SK-N-SH (cell line): ENCODE results near the gene MYL5. TPM values are rescaled to one million over a fixed set of nuclear protein-coding genes. Genes with fewer than 3 reads are reported as not detected.

Source experiments
- CTCF ChIA-PET: fragments of 300-600, 350-600 bp; formaldehyde crosslinking; extraction: SDS; loops from one replicate; lab custom pipeline; 2021; lab: Yijun Ruan, JAX
- POLR2A ChIA-PET: fragments of 350-600 bp; sonication (Branson Sonifier 250); formaldehyde crosslinking; extraction: SDS; loops from one replicate; lab custom pipeline; 2020; ENCODE audit warnings: antibody characterized with exemption, inconsistent platforms; lab: Yijun Ruan, JAX
- DNase-seq: peaks from one replicate; pipeline ENCODE4 v3.0.0; 2012
- H2AFZ ChIP-seq: fragments of 200-600 bp; sonication (generic); 2 replicates; pipeline ENCODE4 v1.8.1; 2016; ENCODE audit warnings: antibody characterized with exemption, mild to moderate bottlenecking, low read depth
- H3F3A ChIP-seq: fragments of 200-600 bp; sonication (generic); replicated peaks from 2 replicates; pipeline ENCODE3; 2016; ENCODE audit warnings: antibody characterized with exemption, mild to moderate bottlenecking; ENCODE audit not compliant: insufficient read depth
- H3K27ac ChIP-seq, 2 experiments: fragments of 200-500 bp in 1 of 2; fragments of 200-600 bp in 1 of 2; sonication (Bioruptor generic) in 1 of 2; sonication (generic), shearing (Covaris generic) in 1 of 2; 2 replicates each; pipeline versions ENCODE4 v1.5.1 to v1.6.1; 2014 to 2016; ENCODE audit warnings: low read depth in 2 of 2, inconsistent platforms in 1 of 2, low read length in 1 of 2, mild to moderate bottlenecking in 1 of 2, mixed read lengths in 1 of 2
- H3K27me3 ChIP-seq: fragments of 200-600 bp; sonication (generic), shearing (Covaris generic); 2 replicates; pipeline ENCODE4 v1.6.1; 2016; ENCODE audit warnings: mixed run types; ENCODE audit not compliant: insufficient read depth
- H3K36me3 ChIP-seq, 2 experiments: fragments of 200-500 bp in 1 of 2; fragments of 200-600 bp in 1 of 2; sonication (Bioruptor generic) in 1 of 2; sonication (generic) in 1 of 2; replicated peaks in 1 of 2; 2 replicates each; pipeline versions ENCODE3 to v1.5.1; 2014 to 2016; ENCODE audit warnings: low read length in 1 of 2, mild to moderate bottlenecking in 1 of 2; ENCODE audit not compliant: insufficient read depth in 2 of 2, control insufficient read depth in 1 of 2
- H3K4me1 ChIP-seq, 2 experiments: fragments of 200-500 bp in 1 of 2; fragments of 200-600 bp in 1 of 2; sonication (Bioruptor generic) in 1 of 2; sonication (generic), shearing (Covaris generic) in 1 of 2; 2 replicates each; pipeline versions ENCODE4 v1.5.1 to v1.6.1; 2014 to 2016; ENCODE audit warnings: low read depth in 1 of 2, low read length in 1 of 2, mixed run types in 1 of 2; ENCODE audit not compliant: insufficient read depth in 2 of 2, control insufficient read depth in 1 of 2
- H3K4me2 ChIP-seq: fragments of 200-600 bp; sonication (generic), shearing (Covaris generic); 2 replicates; pipeline ENCODE4 v1.6.1; 2017; ENCODE audit warnings: mixed run types
- H3K4me3 ChIP-seq, 2 experiments: fragments of 200-500 bp in 1 of 2; fragments of 200-600 bp in 1 of 2; sonication (Bioruptor generic) in 1 of 2; sonication (generic), shearing (Covaris generic) in 1 of 2; 2 replicates each; pipeline versions ENCODE4 v1.5.1 to v1.8.1; 2014 to 2016; ENCODE audit warnings: low read depth in 2 of 2, inconsistent platforms in 1 of 2, low read length in 1 of 2, mild to moderate bottlenecking in 1 of 2, mixed read lengths in 1 of 2, moderate library complexity in 1 of 2
- H3K79me2 ChIP-seq: fragments of 200-600 bp; sonication (generic); 2 replicates; pipeline ENCODE4 v1.8.1; 2017; ENCODE audit warnings: mild to moderate bottlenecking; ENCODE audit not compliant: insufficient read depth
- H3K9ac ChIP-seq: fragments of 200-600 bp; sonication (generic); 2 replicates; pipeline ENCODE4 v1.6.1; 2017; ENCODE audit warnings: mixed run types
- H3K9me2 ChIP-seq: fragments of 200-600 bp; sonication (generic); 2 replicates; pipeline ENCODE4 v1.6.1; 2017; ENCODE audit warnings: mixed run types
- H3K9me3 ChIP-seq: fragments of 200-600 bp; sonication (generic); 2 replicates; pipeline ENCODE4 v1.6.1; 2017; ENCODE audit warnings: mixed run types, mild to moderate bottlenecking, moderate library complexity
- H4K20me1 ChIP-seq: fragments of 200-600 bp; sonication (generic); 2 replicates; pipeline ENCODE4 v1.6.1; 2017; ENCODE audit warnings: mild to moderate bottlenecking, mixed run types; ENCODE audit not compliant: insufficient read depth
- EP300 ChIP-seq, 2 experiments: IDR thresholded peaks; 2 replicates each; pipeline versions ENCODE4 v1.4.0 to v1.6.1; 2012; ENCODE audit warnings: borderline replicate concordance in 1 of 2, low read depth in 1 of 2, low read length in 1 of 2
- FOSL2 ChIP-seq: IDR thresholded peaks from 2 replicates; pipeline ENCODE4 v1.4.0; 2012; ENCODE audit warnings: low read depth, mild to moderate bottlenecking, moderate library complexity, borderline replicate concordance
- FOXJ3 ChIP-seq: sonication (generic); formaldehyde crosslinking; IDR thresholded peaks from 2 replicates; pipeline ENCODE4 v1.5.1; 2020; ENCODE audit warnings: mild to moderate bottlenecking, missing genetic modification reagents
- GATA2 ChIP-seq: sonication (generic); formaldehyde crosslinking; IDR thresholded peaks from 2 replicates; pipeline ENCODE4 v1.5.0; 2020; ENCODE audit warnings: mild to moderate bottlenecking, missing genetic modification reagents
- JUND ChIP-seq: IDR thresholded peaks from 2 replicates; pipeline ENCODE4 v1.4.0; 2012
- MAX ChIP-seq: IDR thresholded peaks from 2 replicates; pipeline ENCODE4 v1.4.0; 2012; ENCODE audit warnings: low read depth
- NFIC ChIP-seq: IDR thresholded peaks from 2 replicates; pipeline ENCODE4 v1.4.0; 2012; ENCODE audit warnings: borderline replicate concordance
- NRF1 ChIP-seq: IDR thresholded peaks from 2 replicates; pipeline ENCODE4 v1.6.1; 2012; ENCODE audit warnings: low read depth, mild to moderate bottlenecking, low read length
- RAD21 ChIP-seq: IDR thresholded peaks from 2 replicates; pipeline ENCODE4 v1.6.1; 2012; ENCODE audit warnings: mild to moderate bottlenecking, low read length
- REST ChIP-seq: IDR thresholded peaks from 2 replicates; pipeline ENCODE4 v1.6.1; 2012; ENCODE audit warnings: mild to moderate bottlenecking, low read depth, low read length, moderate library complexity
- RXRA ChIP-seq: IDR thresholded peaks from 2 replicates; pipeline ENCODE4 v1.4.0; 2012; ENCODE audit warnings: low read depth, mild to moderate bottlenecking, borderline replicate concordance
- SIN3A ChIP-seq: IDR thresholded peaks from 2 replicates; pipeline ENCODE4 v1.6.1; 2012; ENCODE audit warnings: low read depth, mild to moderate bottlenecking, low read length, moderate library complexity, borderline replicate concordance
- USF1 ChIP-seq: IDR thresholded peaks from 2 replicates; pipeline ENCODE4 v1.4.0; 2012; ENCODE audit warnings: low read depth, borderline replicate concordance
- YY1 ChIP-seq: IDR thresholded peaks from 2 replicates; pipeline ENCODE4 v1.4.0; 2012; ENCODE audit warnings: low read depth, mild to moderate bottlenecking
- ZBTB33 ChIP-seq: IDR thresholded peaks from 2 replicates; pipeline ENCODE4 v1.4.0; 2012; ENCODE audit warnings: low read depth, borderline replicate concordance
- WGBS: methylation state at CpG from one replicate; pipeline ENCODE4 v1.1.6; 2017; ENCODE audit warnings: low lambda C conversion rate; 5-methylcytosine and 5-hydroxymethylcytosine counted together
- polyA plus RNA-seq, 3 experiments: library from polyadenylated mRNA; depleted of rRNA; stranded (reverse); fragments of >200 nt; gene quantifications; 2 replicates each; pipeline ENCODE4 v1.2.3, GENCODE V29; 2012

The MYL5 gene
- polyA plus RNA-seq, 1 of the 3 experiments (the other 2 are of a cell fraction): 46.9 TPM

- H3K4me2 ChIP-seq: no peak overlapping the region
- no peaks in the 10 kb centered on the region for H3K9me2 ChIP-seq
- H3K4me3 ChIP-seq: no peak overlapping the region
- H3K79me2 ChIP-seq: no peaks in the 10 kb centered on the region
- H3K27ac ChIP-seq: no peak overlapping the region
- no peak overlapping the region for H2AFZ ChIP-seq
- no peaks in the 10 kb centered on the region for H3K36me3 ChIP-seq
- DNase-seq: no peak
- H3K27me3 ChIP-seq: no peaks in the 10 kb centered on the region; the same call in 1 of the 2 replicates
- TF ChIP-seq FOSL2 (no peak), YY1 (no peak), GATA2 (CRISPR knock-in tag) (no peak), EP300 (IDR thresholded peaks at IDR 0.05; ENCODE audit: borderline replicate concordance in 1 of 2, low read depth in 1 of 2, low read length in 1 of 2) (no peak), FOXJ3 (CRISPR knock-in tag) (no peak), NFIC (no peak)
- TF ChIP-seq, all 33 proteins: peak for 0
- peaks cover 3% of the 10 kb centered on the region for H3F3A ChIP-seq
- H4K20me1 ChIP-seq: no peaks in the 10 kb centered on the region
- POLR2A ChIA-PET: no interaction called here
- 29% methylated on average over 12 of the region's 39 CpGs for WGBS
- H3K4me1 ChIP-seq: no peaks in the 10 kb centered on the region
- CTCF ChIA-PET: no interaction called here
- no peaks in the 10 kb centered on the region for H3K9me3 ChIP-seq
- H3K9ac ChIP-seq: no peak overlapping the region
Measured at GRCh38 chr4:625631-626161, 48.6 kb upstream of the MYL5 start.

- Histone ChIP-seq H3K4me1 (no peaks in the 10 kb centered on the region), H3K9ac (no peak overlapping the region), H3K27ac (no peak overlapping the region), H3K36me3 (no peaks in the 10 kb centered on the region), H2AFZ (no peak overlapping the region), H3K4me3 (no peak overlapping the region), H3K4me2 (no peak overlapping the region), H4K20me1 (no peaks in the 10 kb centered on the region), H3F3A (peaks cover 3% of the 10 kb centered on the region), H3K79me2 (no peaks in the 10 kb centered on the region), H3K9me3 (no peaks in the 10 kb centered on the region), H3K9me2 (no peaks in the 10 kb centered on the region), H3K27me3 (no peaks in the 10 kb centered on the region)
- ChIA-PET POLR2A (no interaction called here), CTCF (no interaction called here)
- WGBS: 52% methylated on average over 18 of the region's 20 CpGs
- DNase-seq: no peak
- TF ChIP-seq FOXJ3 (CRISPR knock-in tag): no peak
- TF ChIP-seq JUND: no peak
- no peak for TF ChIP-seq NFIC
- no peak for TF ChIP-seq SIN3A
- TF ChIP-seq NRF1: no peak
- no peak for TF ChIP-seq ZBTB33
- no peak for TF ChIP-seq MAX
- TF ChIP-seq REST: no peak
- TF ChIP-seq RXRA: no peak
- no peak for TF ChIP-seq RAD21
- TF ChIP-seq USF1: no peak
Measured at GRCh38 chr4:626201-627091, 47.9 kb upstream of the MYL5 start.
